Mesenchymal stem cell (in vitro differentiated cells and primary cell): ENCODE data around the gene SPNS2.

ENCODE experiments used
- DNase-seq: peaks from one replicate; pipeline ENCODE4 v3.0.0-alpha.2; 2013
- H2AFZ ChIP-seq: one replicate; pipeline ENCODE4 v1.6.1; 2013; ENCODE audit warnings: low read depth, mild to moderate bottlenecking, control low read depth, inconsistent platforms, low read length, moderate library complexity
- H2AK5ac ChIP-seq: 2 replicates; pipeline ENCODE4 v1.6.1; 2013; ENCODE audit warnings: low read length, moderate library complexity, mild to moderate bottlenecking, inconsistent platforms; ENCODE audit not compliant: severe bottlenecking
- H2BK120ac ChIP-seq: one replicate; pipeline ENCODE4 v1.6.1; 2013; ENCODE audit warnings: low read depth, mild to moderate bottlenecking, inconsistent platforms, low read length, moderate library complexity
- H2BK12ac ChIP-seq, 2 experiments: one replicate each; pipeline ENCODE4 v1.6.1; 2013; ENCODE audit warnings: inconsistent platforms in 2 of 2, low read length in 2 of 2, mild to moderate bottlenecking in 2 of 2, moderate library complexity in 2 of 2, control low read depth in 1 of 2
- H2BK15ac ChIP-seq: one replicate; pipeline ENCODE4 v1.6.1; 2013; ENCODE audit warnings: mild to moderate bottlenecking, low read depth, inconsistent platforms; ENCODE audit not compliant: poor library complexity, severe bottlenecking
- H2BK5ac ChIP-seq: 2 replicates; pipeline ENCODE4 v1.6.1; 2013; ENCODE audit warnings: low read depth, mild to moderate bottlenecking, low read length, control low read depth, inconsistent platforms; ENCODE audit not compliant: poor library complexity, severe bottlenecking
- H3K14ac ChIP-seq, 2 experiments: one replicate each; pipeline ENCODE4 v1.6.1; 2013; ENCODE audit warnings: inconsistent platforms in 2 of 2, low read length in 2 of 2, control low read depth in 1 of 2, mild to moderate bottlenecking in 1 of 2, moderate library complexity in 1 of 2
- H3K18ac ChIP-seq, 2 experiments: one replicate each; pipeline ENCODE4 v1.6.1; 2013; ENCODE audit warnings: inconsistent platforms in 2 of 2, low read length in 2 of 2, control low read depth in 1 of 2, low read depth in 1 of 2, mild to moderate bottlenecking in 1 of 2
- H3K23ac ChIP-seq, 2 experiments: one replicate each; pipeline ENCODE4 v1.6.1; 2013; ENCODE audit warnings: inconsistent platforms in 2 of 2, low read length in 2 of 2, mild to moderate bottlenecking in 2 of 2, moderate library complexity in 2 of 2, control low read depth in 1 of 2
- H3K27ac ChIP-seq: 2 replicates; pipeline ENCODE4 v1.5.1; 2013; ENCODE audit warnings: mild to moderate bottlenecking, moderate library complexity, low read length, control low read depth, inconsistent platforms; ENCODE audit not compliant: poor library complexity, severe bottlenecking
- H3K27me3 ChIP-seq, 2 experiments: 2 replicates each; pipeline versions ENCODE4 v1.6.1 to v1.7.0; 2013; ENCODE audit warnings: low read length in 2 of 2, mild to moderate bottlenecking in 2 of 2, moderate library complexity in 2 of 2, control low read depth in 1 of 2, inconsistent platforms in 1 of 2; ENCODE audit not compliant: control insufficient read depth in 1 of 2, insufficient read depth in 1 of 2
- H3K36me3 ChIP-seq, 2 experiments: 2 replicates each; pipeline versions ENCODE4 v1.6.1 to v1.7.0; 2013; ENCODE audit warnings: low read length in 2 of 2, control low read depth in 1 of 2, inconsistent platforms in 1 of 2, low read depth in 1 of 2, mild to moderate bottlenecking in 1 of 2; ENCODE audit not compliant: insufficient read depth in 2 of 2, control insufficient read depth in 1 of 2
- H3K4ac ChIP-seq, 2 experiments: one replicate each; pipeline ENCODE4 v1.6.1; 2013; ENCODE audit warnings: inconsistent platforms in 2 of 2, low read length in 2 of 2, mild to moderate bottlenecking in 2 of 2, moderate library complexity in 2 of 2, control low read depth in 1 of 2, low read depth in 1 of 2
- H3K4me1 ChIP-seq: 2 replicates; pipeline ENCODE4 v1.6.1; 2013; ENCODE audit warnings: low read depth, low read length, control low read depth; ENCODE audit not compliant: control insufficient read depth, insufficient read depth
- H3K4me2 ChIP-seq: 2 replicates; pipeline ENCODE4 v1.6.1; 2013; ENCODE audit warnings: low read length, mild to moderate bottlenecking, inconsistent platforms; ENCODE audit not compliant: poor library complexity, severe bottlenecking
- H3K4me3 ChIP-seq, 2 experiments: 2 replicates each; pipeline versions ENCODE4 v1.5.1 to v1.7.0; 2013; ENCODE audit warnings: low read length in 2 of 2, mild to moderate bottlenecking in 2 of 2, control low read depth in 1 of 2, low read depth in 1 of 2; ENCODE audit not compliant: insufficient read depth in 1 of 2
- H3K79me1 ChIP-seq: replicated peaks from 2 replicates; pipeline ENCODE4 v1.6.1; 2013; ENCODE audit warnings: mild to moderate bottlenecking, control low read depth, low read length, inconsistent platforms; ENCODE audit not compliant: poor library complexity, severe bottlenecking
- H3K9ac ChIP-seq: 2 replicates; pipeline ENCODE4 v1.7.0; 2013; ENCODE audit warnings: mild to moderate bottlenecking, low read length, moderate library complexity
- H3K9me3 ChIP-seq: 2 replicates; pipeline ENCODE4 v1.7.0; 2013; ENCODE audit warnings: mild to moderate bottlenecking, low read length; ENCODE audit not compliant: control insufficient read depth
- H4K8ac ChIP-seq: one replicate; pipeline ENCODE4 v1.6.1; 2013; ENCODE audit warnings: inconsistent platforms, mild to moderate bottlenecking, low read length, moderate library complexity
- H4K91ac ChIP-seq: one replicate; pipeline ENCODE4 v1.6.1; 2013; ENCODE audit warnings: mild to moderate bottlenecking, low read length, inconsistent platforms
- WGBS: methylation state at CpG from one replicate; pipeline ENCODE4 v1.1.7; 2013; ENCODE audit warnings: mixed read lengths; 5-methylcytosine and 5-hydroxymethylcytosine counted together

SPNS2 gene

DNA sequence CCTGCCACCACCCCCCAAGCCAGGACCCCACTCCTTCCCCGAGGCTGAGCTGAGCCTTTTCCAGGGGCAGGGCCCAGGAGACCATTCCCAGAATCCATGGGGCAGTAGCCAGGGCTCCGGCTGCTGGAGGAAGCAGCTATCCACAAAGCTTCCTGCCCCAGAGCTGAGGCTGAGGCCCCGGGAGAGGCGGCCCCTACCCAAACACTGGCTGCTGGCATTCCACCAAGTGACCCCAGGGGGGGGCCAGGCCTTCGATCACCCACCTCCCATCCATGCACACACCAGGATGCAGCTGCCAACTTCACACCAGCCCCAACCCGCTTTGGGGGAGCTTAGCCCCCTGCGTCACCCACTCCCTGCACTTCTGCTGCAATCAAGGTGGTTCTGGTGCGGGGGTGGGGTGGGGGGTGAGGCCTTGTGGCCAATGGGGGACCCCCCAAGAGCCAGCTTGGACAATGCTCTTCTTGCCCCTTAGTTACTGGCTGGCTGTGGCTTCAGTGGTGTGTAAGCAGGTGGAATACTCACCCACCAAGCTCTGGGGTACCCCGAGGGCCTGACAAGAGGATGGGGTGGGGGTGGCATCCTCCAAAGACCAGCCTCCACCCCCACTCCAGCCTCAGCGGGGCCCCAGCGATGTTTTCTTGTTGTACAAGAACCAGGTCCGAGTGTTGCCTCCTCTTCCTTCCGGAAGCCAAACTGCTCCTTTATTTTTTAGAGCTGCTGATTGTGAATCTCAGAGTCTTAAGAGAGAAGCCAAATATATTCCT, 39.7 kb downstream of the SPNS2 start:
- Histone ChIP-seq H4K91ac (no peak overlapping the region), H3K9me3 (no peaks in the 10 kb centered on the region), H2BK12ac (no peak overlapping the region), H3K14ac (no peak overlapping the region), H3K4me1 (peaks cover 26% of the 10 kb centered on the region), H3K79me1 (no peaks in the 10 kb centered on the region), H2AK5ac (no peak overlapping the region), H3K27ac (no peak overlapping the region), H3K4me3 (no peak overlapping the region), H4K8ac (no peak overlapping the region), H2AFZ (no peak overlapping the region), H2BK15ac (no peak overlapping the region), H2BK5ac (no peak overlapping the region), H3K23ac (no peak overlapping the region), H2BK120ac (no peak overlapping the region), H3K18ac (no peak overlapping the region), H3K27me3 (no peaks in the 10 kb centered on the region), H3K4ac (no peak overlapping the region), H3K36me3 (peaks cover 48 to 73% of the 10 kb centered on the region in 2 experiments), H3K9ac (no peak overlapping the region), H3K4me2 (no peak overlapping the region)
- DNase-seq, result no peak
- 94% methylated on average over 10 of the region's 13 CpGs for WGBS

DNA sequence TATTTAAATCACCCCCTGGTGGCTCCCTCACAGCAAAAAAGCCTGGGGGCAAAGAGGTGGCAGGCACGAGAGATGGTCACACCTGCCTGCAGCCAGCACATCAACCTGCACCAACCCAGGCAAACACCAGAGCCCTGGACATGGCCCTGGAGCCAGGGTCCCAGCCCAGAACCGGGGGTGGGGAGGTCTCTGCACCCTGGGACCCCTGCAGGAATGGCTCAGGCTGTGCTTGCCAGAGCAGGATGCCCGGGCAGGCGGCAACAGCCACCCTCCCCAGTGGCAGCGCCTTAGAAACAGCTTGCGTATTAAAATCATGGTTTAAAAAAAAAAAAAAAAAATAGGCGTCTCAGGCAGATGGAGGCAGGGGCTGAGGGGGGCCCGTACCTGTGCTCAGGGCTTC, 40.3 kb downstream of the SPNS2 start:
- no peak for DNase-seq
- Histone ChIP-seq H3K18ac (no peak overlapping the region), H3K14ac (no peak overlapping the region), H2BK15ac (no peak overlapping the region), H3K79me1 (peaks cover 1% of the 10 kb centered on the region), H2BK12ac (no peak overlapping the region), H4K91ac (no peak overlapping the region), H3K27ac (no peak overlapping the region), H3K4me3 (no peak overlapping the region), H3K23ac (no peak overlapping the region), H2AK5ac (no peak overlapping the region), H2BK5ac (no peak overlapping the region), H3K4me2 (no peak overlapping the region), H3K9ac (no peak overlapping the region), H3K9me3 (no peaks in the 10 kb centered on the region), H2AFZ (no peak overlapping the region), H3K4me1 (peaks cover 23% of the 10 kb centered on the region), H4K8ac (no peak overlapping the region), H2BK120ac (no peak overlapping the region), H3K4ac (no peak overlapping the region), H3K36me3 (peaks cover 54 to 77% of the 10 kb centered on the region in 2 experiments), H3K27me3 (no peaks in the 10 kb centered on the region)
- WGBS, result 91% methylated on average over 8 of the region's 8 CpGs

DNA sequence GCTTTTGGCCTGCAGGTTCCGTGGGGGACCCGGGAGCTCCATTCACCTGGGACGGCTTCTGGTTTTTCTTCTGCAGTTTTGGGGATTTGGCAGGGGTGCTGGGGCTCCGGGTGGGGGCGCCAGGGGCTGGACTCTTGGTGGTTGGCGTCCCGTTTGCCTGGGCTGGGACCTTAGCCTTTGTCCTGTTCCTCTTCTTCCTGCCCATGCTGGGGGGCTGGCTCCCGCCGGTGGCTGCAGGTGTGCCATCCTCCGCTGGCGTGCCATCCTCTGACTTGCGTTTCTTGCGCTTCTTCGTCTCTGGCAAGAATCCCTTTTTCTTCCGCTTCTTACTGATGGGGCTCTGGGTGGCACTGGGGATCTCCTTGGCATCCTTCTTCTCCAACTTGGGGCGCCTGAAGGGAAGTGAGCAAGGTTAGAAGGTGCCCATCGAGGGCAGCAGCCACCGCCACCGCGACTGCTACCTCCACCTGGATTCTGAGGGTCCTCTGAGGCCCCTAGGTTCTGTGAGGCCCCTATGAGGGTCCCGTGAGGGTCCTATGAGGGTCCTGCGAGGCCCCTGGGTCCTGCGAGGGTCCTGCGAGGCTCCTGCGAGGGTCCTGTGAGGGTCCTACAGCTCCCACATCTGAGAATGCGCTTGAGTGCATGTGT, 41.0 kb downstream of the SPNS2 start:
- no peaks in the 10 kb centered on the region for H3K9me3 ChIP-seq
- no peak overlapping the region for H3K27ac ChIP-seq
- H3K36me3 ChIP-seq, result peaks cover 58 to 81% of the 10 kb centered on the region in 2 experiments
- H4K8ac ChIP-seq, result no peak overlapping the region
- no peak overlapping the region for H3K18ac ChIP-seq
- H3K4me2 ChIP-seq, result no peak overlapping the region
- H3K4me3 ChIP-seq, result no peak overlapping the region
- no peak overlapping the region for H2AFZ ChIP-seq
- H2BK5ac ChIP-seq, result no peak overlapping the region
- H3K9ac ChIP-seq, result no peak overlapping the region
- H2BK12ac ChIP-seq, result no peak overlapping the region
- peaks cover 19% of the 10 kb centered on the region for H3K4me1 ChIP-seq
- H4K91ac ChIP-seq, result no peak overlapping the region
- H3K4ac ChIP-seq, result no peak overlapping the region
- WGBS, result 97% methylated on average over 26 of the region's 26 CpGs
- H2BK120ac ChIP-seq, result no peak overlapping the region
- peaks cover 1% of the 10 kb centered on the region for H3K79me1 ChIP-seq
- H2BK15ac ChIP-seq, result no peak overlapping the region
- H3K27me3 ChIP-seq, result no peaks in the 10 kb centered on the region
- no peak overlapping the region for H2AK5ac ChIP-seq
- no peak overlapping the region for H3K23ac ChIP-seq
- DNase-seq, result no peak
- H3K14ac ChIP-seq, result no peak overlapping the region

DNA sequence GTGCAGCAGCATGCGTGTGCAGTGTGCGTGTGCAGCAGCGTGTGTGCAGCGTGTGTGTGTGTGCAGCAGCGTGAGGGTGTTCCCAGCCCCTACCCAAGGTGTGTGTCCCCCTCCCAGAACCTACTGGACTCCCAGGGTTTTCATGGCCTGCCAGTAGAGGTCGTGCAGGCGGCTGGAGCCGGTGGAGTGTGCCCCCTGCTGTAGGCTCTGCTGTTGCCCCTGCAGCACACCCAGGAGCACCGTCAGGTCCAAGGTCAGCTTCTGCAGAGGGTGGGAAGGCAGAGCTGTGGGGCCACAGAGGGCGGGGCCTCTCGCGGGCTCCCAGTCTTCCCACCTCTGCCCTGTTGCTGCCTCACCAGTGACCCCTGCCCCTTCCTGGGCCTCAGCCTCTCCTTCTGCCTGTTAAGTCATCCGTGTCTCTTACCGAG, 41.6 kb downstream of the SPNS2 start:
- Histone ChIP-seq H3K9me3 (no peaks in the 10 kb centered on the region), H3K27me3 (no peaks in the 10 kb centered on the region), H3K9ac (no peak overlapping the region), H3K4me3 (no peak overlapping the region), H3K4me1 (peaks cover 19% of the 10 kb centered on the region), H4K91ac (no peak overlapping the region), H3K79me1 (peaks cover 2% of the 10 kb centered on the region), H2BK120ac (no peak overlapping the region), H3K36me3 (peaks cover 62 to 86% of the 10 kb centered on the region in 2 experiments), H4K8ac (no peak overlapping the region), H2BK12ac (no peak overlapping the region), H2AK5ac (no peak overlapping the region), H3K14ac (no peak overlapping the region), H3K18ac (no peak overlapping the region), H3K27ac (no peak overlapping the region), H2AFZ (no peak overlapping the region), H2BK15ac (no peak overlapping the region), H2BK5ac (no peak overlapping the region), H3K4me2 (no peak overlapping the region), H3K23ac (no peak overlapping the region), H3K4ac (no peak overlapping the region)
- 88% methylated on average over 14 of the region's 14 CpGs for WGBS
- DNase-seq, result no peak
